T-helper 17 cell (primary cell): Measurements from ENCODE around the gene PHF21B. TPM values are rescaled to one million over a fixed set of nuclear protein-coding genes. Genes with fewer than 3 reads are reported as not detected.
A peak's percentile ranks its signal among the peaks of the same experiment; 100 is the strongest.

ENCODE experiments used
- ATAC-seq: fragments of 150-1000 bp; cut with Tn5 transposase; 2 replicates; pipeline ENCODE4 v1.10.0; 2021; ENCODE audit warnings: mild to moderate bottlenecking, moderate library complexity
- DNase-seq, 3 donors: peaks; one replicate each; pipeline versions ENCODE4 v3.0.0 to v3.0.0-alpha.2; 2020 to 2021
- H3K9me3 ChIP-seq: one replicate; pipeline ENCODE4 v1.7.0; 2013; ENCODE audit warnings: low read length, mild to moderate bottlenecking; ENCODE audit not compliant: control insufficient read depth, poor library complexity, severe bottlenecking
- H3K27ac Mint-ChIP-seq: one replicate; pipeline ENCODE4 v1.8.0; 2022; ENCODE audit warnings: mild to moderate bottlenecking, moderate library complexity, mixed read lengths
- H3K27me3 Mint-ChIP-seq: one replicate; pipeline ENCODE4 v1.8.0; 2022; ENCODE audit warnings: mixed read lengths
- H3K36me3 Mint-ChIP-seq: one replicate; pipeline ENCODE4 v1.8.0; 2022; ENCODE audit warnings: low read depth, mixed read lengths
- H3K4me1 Mint-ChIP-seq: one replicate; pipeline ENCODE4 v1.8.0; 2022; ENCODE audit warnings: mild to moderate bottlenecking, mixed read lengths
- H3K4me3 Mint-ChIP-seq: one replicate; pipeline ENCODE4 v1.8.0; 2022; ENCODE audit warnings: mild to moderate bottlenecking, moderate library complexity, mixed read lengths
- total RNA-seq, 4 donors: library from RNA in 2 of 4; stranded (reverse) in 2 of 4; gene quantifications; one replicate each; pipeline ENCODE4 v1.2.3 and lab custom pipeline; 2022 to 2026

The PHF21B gene
- total RNA-seq, 2 donors from 2014 or later = not detected

DNA sequence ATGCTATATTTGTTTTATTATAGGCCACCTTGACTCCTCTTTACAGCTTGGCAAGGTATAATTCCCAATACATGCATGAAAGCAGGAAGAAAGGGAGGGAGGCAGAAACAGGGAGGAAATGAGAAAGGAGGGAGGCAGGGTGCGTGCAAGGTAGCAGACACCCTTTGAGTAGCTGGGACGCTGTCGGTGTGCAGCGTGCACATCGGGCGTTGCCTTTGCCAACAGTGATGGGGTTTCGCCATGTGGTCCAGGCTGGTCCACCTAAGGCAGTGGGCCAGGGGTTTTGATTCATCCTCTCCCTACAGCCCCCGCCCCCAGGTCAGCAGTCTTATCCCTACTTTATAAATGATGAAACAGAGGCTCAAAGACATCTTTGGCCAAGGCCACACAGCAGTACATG is 25.0 kb upstream of the PHF21B start:
- no peak overlapping the region for H3K27ac Mint-ChIP-seq
- no peak overlapping the region for H3K4me3 Mint-ChIP-seq
- ATAC-seq (no peak), DNase-seq (no peak)
- H3K9me3 ChIP-seq = no peaks in the 10 kb centered on the region
- H3K27me3 Mint-ChIP-seq = peaks cover 62% of the 10 kb centered on the region
- H3K36me3 Mint-ChIP-seq = no peaks in the 10 kb centered on the region
- no peaks in the 10 kb centered on the region for H3K4me1 Mint-ChIP-seq

DNA sequence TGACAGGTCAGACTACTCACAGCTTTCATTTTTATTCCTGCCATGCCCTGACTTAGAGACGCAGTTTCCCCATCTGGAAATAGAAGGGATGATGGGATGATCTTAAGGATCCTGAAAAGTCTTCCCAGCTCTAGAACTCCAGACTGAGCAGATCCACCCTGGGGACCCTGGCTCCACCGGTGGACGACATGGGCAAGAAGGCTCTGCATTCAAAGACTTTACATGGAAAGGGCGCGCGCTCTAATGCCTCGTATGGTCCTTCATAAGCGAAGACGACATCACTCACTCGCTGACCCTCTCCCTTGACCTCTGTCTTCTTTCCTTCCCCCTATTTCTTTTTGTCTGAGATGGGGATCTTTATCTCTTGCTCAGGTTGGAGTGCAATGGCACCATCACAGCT is 24.4 kb upstream of the PHF21B start:
- H3K27ac Mint-ChIP-seq = no peak overlapping the region
- H3K9me3 ChIP-seq = no peaks in the 10 kb centered on the region
- no peak for DNase-seq
- peaks cover 67% of the 10 kb centered on the region for H3K27me3 Mint-ChIP-seq
- no peaks in the 10 kb centered on the region for H3K4me1 Mint-ChIP-seq
- no peak for ATAC-seq
- H3K36me3 Mint-ChIP-seq = no peaks in the 10 kb centered on the region
- H3K4me3 Mint-ChIP-seq = no peak overlapping the region

DNA sequence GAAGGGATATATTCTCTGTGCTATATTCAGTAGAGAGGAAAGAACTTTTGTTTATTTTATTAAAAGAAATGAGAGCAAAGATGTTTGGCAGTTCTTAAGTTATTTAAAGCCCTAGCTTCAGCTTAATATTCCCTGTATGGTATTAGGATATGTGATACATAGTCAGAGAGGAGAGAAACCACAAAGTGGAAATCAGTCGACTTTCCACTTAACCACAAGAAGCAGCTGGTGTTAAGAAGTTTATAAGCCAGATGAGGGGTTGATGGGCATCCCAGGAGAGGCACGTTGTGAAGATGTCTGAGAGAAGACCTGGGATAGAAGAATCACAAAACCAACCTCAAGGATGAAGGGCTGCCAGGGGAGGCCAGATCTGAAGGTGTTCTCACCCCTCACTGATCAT is 23.3 kb upstream of the PHF21B start:
- DNase-seq (no peak), ATAC-seq (no peak)
- no peak overlapping the region for H3K4me3 Mint-ChIP-seq
- H3K27me3 Mint-ChIP-seq = peaks cover 63% of the 10 kb centered on the region
- H3K36me3 Mint-ChIP-seq = no peaks in the 10 kb centered on the region
- H3K27ac Mint-ChIP-seq = peak overlapping the region; percentile 6
- no peaks in the 10 kb centered on the region for H3K4me1 Mint-ChIP-seq
- H3K9me3 ChIP-seq = no peaks in the 10 kb centered on the region

GRCh38 chr22:45031629-45032403 is 22.0 kb upstream of the PHF21B start:
- H3K27ac Mint-ChIP-seq = no peak overlapping the region
- DNase-seq = no peak
- no peak overlapping the region for H3K4me3 Mint-ChIP-seq
- peaks cover 61% of the 10 kb centered on the region for H3K27me3 Mint-ChIP-seq
- no peaks in the 10 kb centered on the region for H3K4me1 Mint-ChIP-seq
- no peaks in the 10 kb centered on the region for H3K9me3 ChIP-seq
- no peak for ATAC-seq
- H3K36me3 Mint-ChIP-seq = no peaks in the 10 kb centered on the region

DNA sequence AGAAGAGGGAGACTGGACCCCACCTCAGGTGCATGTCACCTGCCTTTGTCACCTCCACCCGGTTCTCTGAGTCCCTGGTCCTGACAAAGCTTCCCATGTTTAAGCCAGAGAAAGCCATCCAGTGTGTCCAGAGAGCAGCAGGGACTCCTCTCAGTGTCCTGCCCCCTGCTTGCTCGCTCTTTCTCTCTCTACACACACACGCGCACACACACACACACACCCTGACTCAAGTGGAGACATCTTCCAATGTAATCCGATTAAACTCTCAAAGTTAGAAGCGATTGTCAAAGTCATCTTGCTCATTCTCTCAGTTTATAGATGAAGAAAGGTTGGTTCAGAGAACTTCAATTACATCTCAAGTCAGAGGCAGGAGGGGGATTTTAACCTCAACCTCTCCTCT is 19.7 kb upstream of the PHF21B start:
- no peak overlapping the region for H3K27ac Mint-ChIP-seq
- ATAC-seq (no peak), DNase-seq (no peak)
- no peak overlapping the region for H3K4me3 Mint-ChIP-seq
- no peaks in the 10 kb centered on the region for H3K9me3 ChIP-seq
- no peaks in the 10 kb centered on the region for H3K36me3 Mint-ChIP-seq
- H3K27me3 Mint-ChIP-seq = peaks cover 51% of the 10 kb centered on the region
- H3K4me1 Mint-ChIP-seq = no peaks in the 10 kb centered on the region

GRCh38 chr22:45026511-45026910 is 16.7 kb upstream of the PHF21B start:
- H3K4me1 Mint-ChIP-seq = peaks cover 2% of the 10 kb centered on the region
- peaks cover 56% of the 10 kb centered on the region for H3K27me3 Mint-ChIP-seq
- ATAC-seq (no peak), DNase-seq (no peak)
- H3K36me3 Mint-ChIP-seq = no peaks in the 10 kb centered on the region
- no peak overlapping the region for H3K27ac Mint-ChIP-seq
- no peaks in the 10 kb centered on the region for H3K9me3 ChIP-seq
- H3K4me3 Mint-ChIP-seq = no peak overlapping the region

DNA sequence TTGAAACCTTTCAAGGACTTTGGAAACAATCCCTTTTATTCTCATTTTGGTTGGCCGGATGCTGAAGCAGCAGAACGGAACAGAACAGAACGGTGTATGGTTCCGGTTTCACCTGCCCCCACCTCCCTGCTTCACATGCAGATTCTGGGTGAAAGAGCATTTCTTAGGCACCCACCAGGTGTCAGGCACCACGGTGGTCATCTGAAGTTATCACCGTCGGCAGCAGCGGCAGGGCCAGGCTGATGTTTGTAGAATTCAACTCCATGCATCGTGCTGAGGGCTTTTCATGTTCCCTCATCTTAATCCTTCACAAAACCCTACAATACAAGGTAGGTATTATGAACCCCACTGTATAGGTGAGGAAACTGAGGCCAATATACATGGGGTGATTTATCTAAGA is 13.6 kb upstream of the PHF21B start:
- H3K9me3 ChIP-seq = no peaks in the 10 kb centered on the region
- Mint-ChIP-seq H3K27me3 (peaks cover 53% of the 10 kb centered on the region), H3K27ac (no peak overlapping the region), H3K4me1 (peaks cover 4% of the 10 kb centered on the region), H3K4me3 (no peak overlapping the region), H3K36me3 (no peaks in the 10 kb centered on the region)
- DNase-seq (no peak), ATAC-seq (no peak)

GRCh38 chr22:45019861-45020655 is 10.3 kb upstream of the PHF21B start:
- Mint-ChIP-seq H3K27ac (no peak overlapping the region), H3K27me3 (peaks cover 56% of the 10 kb centered on the region), H3K4me1 (peaks cover 4% of the 10 kb centered on the region), H3K36me3 (no peaks in the 10 kb centered on the region), H3K4me3 (no peak overlapping the region)
- H3K9me3 ChIP-seq = no peaks in the 10 kb centered on the region
- ATAC-seq (no peak), DNase-seq (no peak)

GRCh38 chr22:45014654-45015053 is 4.8 kb upstream of the PHF21B start:
- Mint-ChIP-seq H3K4me3 (peak overlapping the region; percentile 49), H3K27ac (no peak overlapping the region), H3K4me1 (peaks cover 8% of the 10 kb centered on the region), H3K36me3 (peaks cover 7% of the 10 kb centered on the region), H3K27me3 (peaks cover 68% of the 10 kb centered on the region)
- no peaks in the 10 kb centered on the region for H3K9me3 ChIP-seq
- ATAC-seq (no peak), DNase-seq (no peak)

DNA sequence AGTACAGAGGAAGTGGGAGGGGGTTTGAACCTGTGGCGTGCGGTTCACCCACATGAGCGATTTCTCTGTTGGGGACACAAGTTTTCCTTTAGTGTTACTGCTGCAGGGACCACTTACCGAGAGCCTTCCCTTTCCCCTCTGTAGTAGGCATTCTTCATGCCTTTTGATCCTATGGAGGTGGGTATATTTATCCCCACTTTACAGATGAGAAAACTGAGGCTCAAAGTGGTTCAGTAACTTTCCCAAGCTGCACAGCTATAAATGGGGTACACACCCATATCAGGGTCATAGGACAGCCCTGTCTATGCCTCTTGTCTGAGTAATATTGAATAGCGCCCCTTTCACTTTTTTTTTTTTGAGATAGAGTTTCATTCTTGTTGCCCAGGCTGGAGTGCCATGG is 3.3 kb upstream of the PHF21B start:
- no peaks in the 10 kb centered on the region for H3K9me3 ChIP-seq
- Mint-ChIP-seq H3K4me1 (peaks cover 6% of the 10 kb centered on the region), H3K27me3 (peaks cover 56% of the 10 kb centered on the region), H3K4me3 (no peak overlapping the region), H3K27ac (no peak overlapping the region), H3K36me3 (peaks cover 7% of the 10 kb centered on the region)
- no peak for DNase-seq
- ATAC-seq = no peak

GRCh38 chr22:45010532-45010900 is 711 bp upstream of the PHF21B start:
- H3K27me3 Mint-ChIP-seq = peaks cover 54% of the 10 kb centered on the region
- H3K36me3 Mint-ChIP-seq = peaks cover 7% of the 10 kb centered on the region
- no peaks in the 10 kb centered on the region for H3K9me3 ChIP-seq
- DNase-seq (no peak), ATAC-seq (no peak)
- no peak overlapping the region for H3K27ac Mint-ChIP-seq
- H3K4me3 Mint-ChIP-seq = peak overlapping the region; percentile 97
- H3K4me1 Mint-ChIP-seq = peaks cover 13% of the 10 kb centered on the region

- no peaks in the 10 kb centered on the region for H3K9me3 ChIP-seq
- H3K36me3 Mint-ChIP-seq = peaks cover 5% of the 10 kb centered on the region
- no peak overlapping the region for H3K27ac Mint-ChIP-seq
- H3K4me3 Mint-ChIP-seq = no peak overlapping the region
- ATAC-seq = no peak
- H3K27me3 Mint-ChIP-seq = peaks cover 61% of the 10 kb centered on the region
- DNase-seq = no peak
- H3K4me1 Mint-ChIP-seq = peaks cover 13% of the 10 kb centered on the region
These were observed 827 bp downstream of the PHF21B start for GRCh38 chr22:45008751-45009605.

DNA sequence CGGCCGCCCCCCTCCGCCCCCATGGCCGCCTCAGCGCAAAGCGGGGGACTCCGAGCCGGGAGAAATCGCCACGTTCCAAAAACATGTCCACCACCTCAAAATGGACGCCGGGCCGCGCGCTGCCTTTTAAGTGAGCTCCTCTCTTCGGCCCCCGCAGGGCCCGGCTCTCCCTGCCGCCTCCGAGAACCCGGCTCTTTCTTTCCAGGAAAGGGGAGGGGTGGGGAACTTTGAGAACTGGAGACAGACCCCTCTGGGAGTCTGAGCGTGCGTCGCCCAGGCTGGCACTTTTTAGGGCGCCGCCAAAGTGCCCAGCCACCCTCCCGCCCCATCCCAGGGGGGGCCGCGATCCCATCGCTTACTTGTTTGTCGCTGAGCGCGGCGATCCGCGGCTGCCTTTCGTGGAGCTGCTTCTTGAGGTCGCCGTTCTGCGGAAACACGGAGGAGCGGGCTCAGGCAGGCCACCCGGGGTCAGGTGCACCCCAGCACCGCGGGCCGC is 1.6 kb downstream of the PHF21B start:
- H3K27me3 Mint-ChIP-seq = peaks cover 67% of the 10 kb centered on the region
- DNase-seq = no peak
- ATAC-seq = no peak
- H3K4me3 Mint-ChIP-seq = peak overlapping the region; percentile 12
- H3K36me3 Mint-ChIP-seq = peaks cover 5% of the 10 kb centered on the region
- no peaks in the 10 kb centered on the region for H3K9me3 ChIP-seq
- no peak overlapping the region for H3K27ac Mint-ChIP-seq
- H3K4me1 Mint-ChIP-seq = peaks cover 13% of the 10 kb centered on the region
